HT1080 (cell line): ENCODE data around the gene LRP2. TPM values are rescaled to one million over a fixed set of nuclear protein-coding genes. Genes with fewer than 3 reads are reported as not detected.

Experiments used
- DNase-seq: peaks from one replicate; pipeline ENCODE4 v3.0.0-alpha.2; 2015; ENCODE audit warnings: low read depth
- total RNA-seq: library from RNA; depleted of rRNA; stranded (reverse); fragments of >200 nt; shearing (Covaris generic); gene quantifications from 2 replicates; pipeline ENCODE4 v1.2.3, GENCODE V29; 2014

LRP2 gene
- total RNA-seq, 1 experiment from 2014 or later = 0.10 TPM

DNA sequence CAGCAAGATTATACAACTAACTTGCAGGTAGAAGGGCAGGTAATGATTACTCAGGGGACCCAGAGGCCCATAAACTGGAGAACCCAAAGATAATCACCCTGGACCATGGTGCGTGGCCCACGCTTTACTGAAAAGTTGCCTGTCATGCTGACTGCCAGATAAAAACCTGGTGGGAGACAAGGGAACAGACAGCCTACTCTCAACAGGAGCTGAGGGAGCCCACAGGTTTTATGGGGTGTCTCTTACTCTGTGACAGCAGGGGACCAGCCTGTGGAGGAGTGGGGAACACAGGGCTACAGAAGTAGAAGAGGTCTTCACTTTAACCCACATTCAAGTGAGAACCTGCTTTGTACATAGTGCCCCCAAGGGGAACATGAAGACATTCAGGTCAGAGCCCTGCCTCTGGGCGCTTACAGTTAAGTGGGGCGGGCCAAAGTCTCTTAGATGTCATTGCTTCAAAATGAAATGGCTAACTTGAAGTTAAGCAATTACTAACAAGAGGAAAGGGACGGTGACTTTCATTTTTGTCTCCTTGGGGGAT lies 232.6 kb downstream of the LRP2 start:
- no peak for DNase-seq

DNA sequence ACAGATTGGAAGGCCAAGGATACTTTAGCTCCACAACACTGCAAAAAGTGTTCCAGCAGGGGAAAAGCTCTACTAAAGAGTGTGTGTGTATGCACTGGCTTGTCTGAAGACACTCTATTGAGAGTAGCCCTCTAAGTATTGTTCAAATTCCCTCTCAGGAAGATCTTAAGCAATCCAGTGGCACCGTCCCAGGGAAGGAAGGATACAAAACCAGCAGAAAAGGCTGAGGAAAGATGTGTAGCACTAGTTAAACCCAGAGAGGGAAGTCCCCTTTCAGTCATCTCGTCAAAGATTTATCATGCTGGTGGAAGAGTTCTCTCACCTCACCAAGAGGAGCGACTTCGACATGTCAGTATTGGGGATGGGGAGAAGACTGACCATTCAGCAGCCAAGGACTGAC lies 242.5 kb downstream of the LRP2 start:
- DNase-seq = no peak

DNA sequence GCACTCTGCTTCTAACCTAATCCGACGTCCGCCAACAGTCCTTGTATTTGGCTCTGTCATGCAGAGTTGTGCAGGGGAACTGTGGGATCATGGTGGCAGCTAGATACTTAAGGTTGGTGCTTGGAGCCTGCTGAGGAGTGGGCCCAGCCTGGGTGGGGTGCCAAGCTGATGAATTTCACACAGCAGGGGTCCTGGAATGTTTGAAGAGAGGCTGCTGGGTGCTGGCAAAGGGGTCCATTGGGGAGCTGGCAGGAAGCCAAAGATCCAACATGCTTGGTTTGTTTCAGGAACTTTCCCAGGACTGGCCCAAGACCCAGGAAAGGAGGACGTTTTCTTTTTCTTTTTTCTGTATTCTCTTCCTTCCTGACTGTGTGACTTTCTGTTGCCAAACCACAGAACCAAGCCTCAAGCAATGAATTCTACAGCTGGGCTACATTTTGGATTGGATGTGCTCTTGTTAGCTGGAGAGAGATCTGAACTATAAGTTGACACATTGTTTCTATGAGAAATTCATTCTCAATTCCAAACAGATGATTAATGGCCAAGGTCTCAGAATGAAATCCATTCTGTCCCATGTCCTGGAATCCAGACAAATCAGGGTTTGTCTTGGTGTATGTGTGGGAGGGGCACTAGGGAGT lies 243.1 kb downstream of the LRP2 start:
- peak; percentile 10 for DNase-seq

DNA sequence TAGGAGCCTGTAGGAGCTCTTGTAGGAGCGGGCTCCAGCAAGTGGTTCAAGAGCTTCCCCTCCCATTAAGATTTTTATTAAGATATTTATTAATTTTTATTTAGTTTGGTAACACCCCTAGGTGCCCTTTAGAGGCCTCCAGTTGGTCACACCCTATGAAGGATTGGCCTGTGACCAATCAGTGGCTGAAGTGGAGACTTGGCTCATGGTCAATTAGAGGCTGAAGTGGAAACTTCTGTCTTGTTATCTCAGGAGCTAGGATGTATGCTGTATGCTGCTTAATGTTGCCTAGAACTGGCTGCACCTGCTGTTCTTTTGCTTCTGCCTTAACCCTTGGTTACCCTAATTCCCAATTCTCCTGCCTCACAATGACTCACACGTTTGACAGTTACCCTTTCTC lies 244.3 kb downstream of the LRP2 start:
- DNase-seq = no peak

DNA sequence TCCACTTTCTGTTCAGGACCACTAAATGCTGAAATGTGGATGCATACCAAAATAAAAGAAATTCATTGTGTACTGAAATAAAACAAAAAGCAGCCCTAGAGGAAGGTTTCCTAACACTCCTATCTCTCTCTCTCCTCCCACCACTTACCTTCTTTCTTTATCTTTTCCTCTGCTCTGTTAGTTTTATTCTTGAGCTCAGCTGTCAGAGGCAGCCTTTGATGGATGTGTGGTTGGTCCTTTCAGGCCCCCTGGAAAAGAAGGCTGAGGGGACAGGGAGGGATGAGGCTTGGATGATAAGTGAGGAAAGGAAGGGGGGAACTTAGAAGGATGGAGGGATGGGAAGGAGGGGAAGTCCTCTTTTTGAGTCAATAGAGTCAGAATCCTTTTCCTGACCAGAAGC lies 245.3 kb downstream of the LRP2 start:
- DNase-seq = no peak

DNA sequence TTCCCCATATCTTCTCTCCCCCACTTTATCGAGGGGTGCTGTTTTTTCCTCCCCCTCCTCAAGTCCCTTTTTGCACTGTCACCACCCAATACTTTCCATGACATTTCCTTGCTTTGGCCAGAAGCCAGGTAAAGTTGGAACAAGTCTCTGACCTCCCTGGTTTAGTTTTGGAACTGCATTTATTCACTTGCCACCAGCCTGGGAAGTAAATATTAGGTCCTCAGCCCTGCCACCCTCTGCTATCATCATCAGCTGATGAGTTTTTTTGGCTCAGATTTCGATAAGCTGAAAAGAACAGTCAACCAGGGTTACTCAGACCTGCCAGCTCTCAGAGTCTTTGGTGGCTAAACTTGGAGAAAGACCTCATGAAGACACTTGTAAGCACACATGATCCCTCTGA lies 246.0 kb downstream of the LRP2 start:
- no peak for DNase-seq

DNA sequence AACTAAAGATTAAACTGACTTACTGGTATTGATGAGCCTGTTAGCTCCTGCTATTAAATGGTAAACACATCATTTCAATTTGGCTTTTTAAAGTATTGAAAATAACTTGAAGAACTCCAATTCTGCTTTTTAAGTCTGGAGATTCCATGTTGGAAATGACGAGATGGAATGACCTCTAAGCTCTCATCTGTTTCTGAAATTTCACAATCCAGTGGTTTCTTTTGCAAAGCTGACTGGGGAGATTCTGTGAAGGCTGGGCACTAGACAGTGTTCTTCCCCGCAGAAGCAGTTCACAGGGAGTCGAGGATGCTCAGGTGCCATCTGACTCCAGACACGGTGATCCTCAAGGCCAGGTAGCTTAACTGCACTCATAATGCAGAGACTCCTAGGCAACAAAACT lies 248.3 kb downstream of the LRP2 start:
- DNase-seq = no peak

DNA sequence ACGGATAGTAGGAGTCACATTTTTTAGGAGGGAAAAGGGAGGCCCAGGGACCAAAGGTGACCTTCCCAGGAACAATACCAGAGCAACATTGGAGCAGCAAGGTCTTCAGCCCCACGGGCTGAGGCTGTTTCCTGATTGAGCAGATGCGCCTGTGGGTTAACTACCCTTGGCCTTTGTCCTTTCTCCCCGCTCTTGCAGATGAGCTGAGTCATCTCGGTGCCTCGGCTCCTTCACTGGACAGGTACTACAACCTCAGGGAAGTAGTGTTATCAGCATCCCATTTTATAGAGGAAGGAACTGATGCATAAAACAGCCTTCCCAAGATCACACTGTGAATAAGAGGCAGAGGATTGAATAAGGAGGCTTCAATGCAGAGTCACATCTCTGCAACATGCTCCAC lies 249.5 kb downstream of the LRP2 start:
- DNase-seq = no peak

DNA sequence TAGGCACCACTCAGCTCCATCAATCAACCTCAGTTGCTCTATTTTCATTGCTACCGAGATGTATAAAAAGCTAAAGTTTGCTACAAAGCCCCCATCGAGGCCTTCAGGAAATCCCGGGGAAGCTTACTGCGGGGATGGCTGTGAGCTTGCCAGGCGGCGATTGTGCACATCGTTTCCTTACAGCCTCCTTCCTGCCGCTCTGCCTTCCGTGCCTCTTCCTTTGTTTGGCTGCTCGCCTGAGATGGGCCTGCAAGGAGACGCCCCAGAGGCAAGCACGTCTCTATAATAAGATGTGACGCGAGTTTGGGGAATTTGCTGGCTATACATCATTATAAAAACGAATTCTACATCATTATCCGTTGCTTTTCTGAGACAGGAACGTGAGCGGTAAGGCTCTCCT lies 251.4 kb downstream of the LRP2 start:
- no peak for DNase-seq

DNA sequence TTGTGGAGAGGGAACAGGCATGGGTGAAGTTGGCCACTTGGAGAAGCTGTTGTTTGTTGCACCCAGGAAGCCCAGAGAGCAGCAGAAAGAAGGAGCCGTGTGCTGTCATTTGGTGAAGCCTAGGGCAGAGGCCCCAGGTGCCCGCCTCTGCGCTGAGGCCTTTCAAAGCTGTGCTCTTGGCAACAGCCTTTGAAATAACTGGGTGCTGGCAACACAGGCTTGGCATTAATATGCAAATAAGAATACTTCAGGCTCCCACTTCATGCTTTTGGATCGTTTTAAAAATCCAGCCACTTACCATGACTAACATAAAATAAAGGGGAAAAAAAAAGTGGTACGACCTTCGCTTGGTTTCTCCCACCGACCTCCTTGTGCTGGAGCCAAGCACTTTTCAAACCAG lies 251.9 kb downstream of the LRP2 start:
- DNase-seq = no peak

DNA sequence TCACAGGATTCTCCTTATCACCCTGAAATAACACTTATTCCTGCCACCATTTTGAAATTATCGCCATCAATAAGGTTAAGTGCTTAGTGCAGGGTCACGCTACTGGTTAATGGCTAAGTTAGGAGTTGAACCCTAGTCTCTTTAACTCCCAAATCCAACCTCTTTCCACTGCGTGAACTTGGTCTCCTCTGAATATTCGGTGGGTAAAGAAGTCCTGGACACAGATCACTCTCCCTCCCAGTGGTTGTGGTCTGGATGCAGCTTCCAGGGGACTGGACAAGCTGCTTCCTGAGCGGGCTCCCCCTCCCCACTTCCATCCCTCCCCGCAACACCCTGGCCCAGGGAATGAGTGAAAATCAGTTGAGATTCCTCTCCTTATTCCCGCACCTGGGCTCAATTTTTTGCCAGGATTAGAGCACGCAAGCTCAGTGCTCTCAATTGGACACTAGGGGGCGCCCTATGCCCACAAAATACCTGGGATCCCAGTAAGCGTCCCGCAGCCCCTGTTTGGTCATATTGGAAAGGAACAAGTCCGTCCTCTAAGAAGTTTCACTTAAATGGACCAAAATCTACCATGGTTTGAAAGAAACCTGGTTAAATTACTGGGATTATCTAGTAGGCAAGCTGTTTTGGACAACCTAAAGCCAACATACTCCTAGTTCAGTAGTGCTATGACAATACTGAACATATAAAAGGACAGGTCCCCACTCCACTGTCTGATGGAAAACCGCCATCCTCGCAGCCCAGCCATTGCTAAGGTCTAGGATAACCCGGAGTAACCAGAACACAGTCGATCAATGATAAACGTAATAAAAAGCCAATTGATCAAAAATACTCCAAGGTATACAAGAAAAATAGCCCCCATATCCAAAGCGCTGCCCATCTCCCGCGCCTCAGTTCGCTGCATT lies 252.6 kb downstream of the LRP2 start:
- DNase-seq = peak; percentile 61

DNA sequence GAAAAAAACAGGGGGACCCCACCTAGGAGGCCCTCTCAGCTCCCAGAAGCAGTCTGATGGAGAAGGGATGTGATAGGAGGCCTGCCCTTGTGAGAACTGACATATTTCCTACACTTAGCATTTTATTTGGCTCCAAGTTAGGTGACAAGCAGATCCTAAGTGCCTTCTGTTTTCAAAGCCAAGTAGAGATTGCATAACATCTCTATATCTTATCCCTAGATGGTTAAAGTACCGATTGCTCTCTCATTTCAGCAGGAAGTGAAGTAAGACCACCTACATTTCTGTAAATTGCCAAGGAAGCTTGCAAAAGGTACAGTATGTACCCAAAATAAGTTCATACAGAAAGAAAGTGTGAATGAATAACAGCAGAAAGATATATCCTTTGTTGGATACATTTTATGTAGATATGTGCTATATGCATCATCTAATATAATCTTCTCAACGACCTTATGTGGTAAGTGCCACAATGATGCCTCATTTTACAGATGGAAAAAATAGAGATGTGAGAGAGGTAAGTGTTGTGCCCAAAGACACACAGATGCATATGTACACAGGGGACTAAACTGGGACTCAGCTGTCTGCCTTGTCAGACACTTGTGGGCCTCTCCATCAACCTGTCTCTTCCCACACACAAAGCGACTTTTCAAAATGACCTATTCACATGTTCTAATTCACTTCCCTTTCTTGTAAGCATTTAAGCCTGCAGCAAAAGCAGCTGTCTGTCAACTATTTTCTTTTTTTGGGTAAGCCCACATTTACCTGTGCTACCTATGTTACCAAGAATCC lies 254.0 kb downstream of the LRP2 start:
- DNase-seq = no peak

DNA sequence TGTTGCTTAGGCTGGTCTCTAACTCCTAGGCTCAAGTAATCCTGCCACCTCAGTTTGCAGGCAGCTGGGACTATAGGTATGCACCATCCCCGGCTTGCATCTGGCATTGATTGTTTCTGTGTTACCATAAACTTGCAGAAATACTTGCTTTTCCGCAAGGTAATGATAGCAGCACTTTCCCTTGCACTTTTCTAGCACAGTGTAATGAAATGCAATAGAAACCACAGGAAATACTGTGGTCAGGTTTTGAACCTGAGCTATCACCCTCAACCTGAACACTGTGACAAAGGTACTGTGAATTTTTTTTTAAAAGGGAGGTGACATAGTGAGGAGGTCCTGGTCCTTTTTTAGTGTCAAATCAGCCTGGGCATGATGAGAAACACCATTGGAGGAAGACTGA lies 254.7 kb downstream of the LRP2 start:
- no peak for DNase-seq

DNA sequence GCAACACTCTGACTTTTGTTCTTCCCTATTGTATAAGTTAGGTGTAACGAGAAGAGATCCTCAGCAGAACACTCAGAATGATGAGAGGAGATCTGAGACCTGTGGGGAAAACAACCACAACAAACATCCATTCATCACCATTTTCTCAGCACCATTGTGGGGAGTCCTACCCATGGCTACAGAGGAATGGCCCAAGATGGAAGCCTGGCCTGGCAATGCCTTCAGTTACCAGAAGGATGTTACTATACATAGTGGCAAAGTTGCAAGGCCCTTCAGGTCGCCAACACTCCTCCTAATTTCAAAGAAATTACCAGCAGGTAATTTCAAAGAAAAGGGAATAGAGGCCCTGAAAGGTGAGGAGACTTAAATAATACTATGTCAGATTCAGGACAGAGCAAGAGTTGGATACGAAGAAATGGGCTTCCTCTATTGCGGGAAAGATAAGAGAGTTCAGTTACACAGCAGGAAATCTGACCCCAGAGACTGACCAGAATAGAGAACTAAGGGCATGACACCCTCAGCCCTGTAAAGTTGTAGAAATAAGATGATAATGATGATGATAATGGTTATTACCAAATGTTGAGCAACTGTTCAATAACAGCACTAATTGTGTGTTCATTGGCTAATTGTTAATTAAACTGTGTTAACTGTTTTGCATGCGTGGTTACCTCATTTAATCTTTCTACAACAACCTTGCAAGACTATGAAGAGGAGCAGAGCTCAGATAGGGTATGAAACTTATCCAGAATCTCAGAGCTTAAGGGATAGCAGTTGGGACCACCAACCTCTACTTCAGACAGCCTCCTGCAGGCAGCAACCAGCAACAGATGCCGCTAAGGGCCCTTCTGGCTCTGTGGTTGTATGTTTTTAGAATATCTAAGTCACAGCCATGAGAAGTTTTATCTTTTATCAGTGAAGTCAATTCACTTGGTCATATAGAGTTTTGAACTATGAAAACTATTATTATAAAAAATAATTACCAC lies 255.5 kb downstream of the LRP2 start:
- DNase-seq = no peak

DNA sequence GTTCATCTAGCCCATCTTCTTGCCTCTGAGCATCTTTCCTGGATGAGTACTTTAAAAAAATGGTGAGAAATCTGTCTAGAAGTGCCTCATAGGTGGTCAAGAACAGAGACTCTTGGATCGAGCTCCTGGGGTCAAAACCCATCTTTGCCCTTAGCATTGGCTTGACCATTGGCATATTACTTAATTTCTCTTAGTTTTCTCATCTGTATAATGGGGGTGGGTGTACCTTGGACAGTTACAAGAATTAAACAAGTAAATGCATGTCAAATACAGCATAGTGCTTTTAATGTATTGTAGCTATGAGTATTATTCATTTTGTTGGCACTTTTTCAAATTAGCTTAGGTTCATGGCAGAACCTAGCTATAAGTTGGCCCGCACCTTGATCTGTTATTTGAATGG lies 256.2 kb downstream of the LRP2 start:
- DNase-seq = no peak

DNA sequence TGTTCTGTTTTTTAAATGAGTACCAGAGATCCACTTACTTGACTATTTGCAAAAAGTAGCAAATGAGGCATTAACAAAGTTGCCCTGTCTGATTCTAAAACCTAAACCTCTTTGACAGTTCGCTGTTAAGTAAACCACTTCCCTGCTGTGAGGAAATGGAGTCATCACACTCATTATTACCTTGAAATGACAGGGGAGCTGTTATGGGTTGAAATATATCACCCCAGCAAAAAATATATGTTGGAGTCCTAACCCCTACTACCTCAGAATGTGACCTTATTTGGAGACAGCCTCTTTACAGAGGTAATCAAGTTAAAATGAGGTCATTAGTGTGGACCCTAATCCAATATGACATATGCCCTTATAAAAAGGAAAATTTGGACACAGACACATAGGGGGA lies 256.9 kb downstream of the LRP2 start:
- no peak for DNase-seq

DNA sequence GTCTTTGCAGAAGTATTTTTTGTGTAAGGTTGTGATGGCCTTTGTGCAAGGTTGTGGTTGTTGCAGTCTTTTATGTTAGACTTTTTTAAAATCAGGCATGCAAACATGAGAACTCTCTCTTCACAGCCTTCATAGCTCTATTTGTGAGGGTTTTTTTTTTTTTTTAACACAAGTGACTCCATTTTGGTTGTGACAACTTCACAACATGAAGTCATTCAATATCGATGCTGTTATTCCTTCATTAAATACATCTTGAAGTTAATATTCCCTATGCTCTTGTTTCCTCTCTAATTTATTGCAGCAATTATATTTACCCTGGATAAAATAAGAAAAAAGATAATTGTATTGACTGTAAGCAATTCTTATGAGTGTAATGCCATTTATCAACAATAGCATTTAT lies 257.5 kb downstream of the LRP2 start:
- DNase-seq = no peak

DNA sequence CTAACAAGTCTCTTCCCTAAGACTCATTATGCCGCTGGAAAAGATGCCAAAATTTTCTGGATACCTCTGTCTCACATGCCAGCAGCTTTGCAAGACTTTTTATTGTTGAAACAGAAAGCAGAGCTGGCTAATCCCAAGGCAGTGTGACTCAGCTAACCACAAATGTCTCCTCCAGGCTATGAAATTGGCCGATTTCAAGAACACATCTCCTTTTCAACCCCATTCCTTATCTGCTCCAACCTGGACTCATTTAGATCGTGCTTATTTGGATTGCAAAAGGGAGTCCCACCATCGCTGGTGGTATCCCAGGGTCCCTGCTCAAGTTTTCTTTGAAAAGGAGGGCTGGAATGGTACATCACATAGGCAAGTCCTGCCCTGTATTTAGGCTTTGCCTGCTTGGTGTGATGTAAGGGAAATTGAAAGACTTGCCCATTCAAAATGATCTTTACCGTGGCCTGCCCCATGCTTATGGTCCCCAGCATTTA lies 266.7 kb downstream of the LRP2 start:
- peak; percentile 94 for DNase-seq

DNA sequence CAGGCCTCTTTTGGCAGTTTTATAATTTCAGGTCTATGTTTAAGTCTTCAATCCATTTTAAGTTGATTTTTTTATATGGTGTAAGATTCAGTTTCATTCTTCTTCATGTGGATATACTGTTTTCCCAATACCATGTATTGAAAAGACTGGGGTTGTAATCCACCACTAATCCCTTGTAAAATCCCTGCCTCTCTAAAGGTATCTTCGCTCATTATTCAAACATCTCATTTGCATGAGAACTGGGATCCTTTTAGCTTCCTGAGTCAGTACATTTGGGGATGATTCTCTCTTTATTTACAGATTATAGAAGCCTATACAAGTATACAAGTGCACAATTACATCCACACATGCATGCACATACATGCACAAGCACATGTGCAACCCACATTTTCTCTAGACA lies 267.7 kb downstream of the LRP2 start:
- DNase-seq = no peak

DNA sequence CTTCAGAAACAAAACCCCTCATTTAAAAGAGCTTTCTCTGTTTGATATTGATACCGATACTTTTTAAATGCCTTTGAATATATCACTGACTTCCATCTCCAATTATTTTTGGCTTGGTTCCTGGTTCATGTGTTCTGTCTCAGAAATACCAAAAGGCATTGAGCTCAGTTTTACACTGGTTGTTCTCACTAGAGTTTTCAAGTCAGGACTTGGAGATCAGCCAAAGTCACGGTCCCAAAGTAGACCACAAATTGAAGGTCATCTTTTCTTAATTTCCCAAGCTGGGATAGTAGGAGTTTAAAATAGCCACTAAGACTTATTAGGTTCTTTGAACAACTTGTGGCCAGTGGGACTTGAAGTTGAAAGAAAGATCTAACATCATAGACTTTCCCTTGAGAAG lies 268.8 kb downstream of the LRP2 start:
- no peak for DNase-seq
